ENCODE results near the gene PPP2R2B.

DNA sequence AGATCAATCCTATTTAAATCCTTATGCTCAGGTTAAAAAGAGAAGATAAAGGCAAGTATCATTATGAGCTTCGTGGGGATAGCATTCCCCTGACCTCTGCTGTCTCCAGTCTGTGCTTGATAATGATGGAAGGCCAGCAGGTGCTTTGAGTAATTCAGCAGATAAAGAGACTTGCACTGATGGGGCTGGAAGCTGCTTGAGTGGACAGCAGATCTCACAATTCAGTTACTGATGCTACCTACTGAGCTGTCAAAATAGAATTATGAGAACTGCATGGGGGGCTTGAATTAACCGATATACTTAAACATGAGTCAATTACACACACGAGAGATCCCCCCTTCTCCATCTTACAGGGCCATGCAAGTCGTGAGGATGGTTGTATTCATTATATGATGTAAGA is 254.9 kb downstream of the PPP2R2B start:
- TF ChIP-seq EZH2phosphoT487 (IDR thresholded peaks at IDR 0.05; ENCODE audit: borderline replicate concordance, low read length), result no peak
- TF ChIP-seq, protein P1, sequence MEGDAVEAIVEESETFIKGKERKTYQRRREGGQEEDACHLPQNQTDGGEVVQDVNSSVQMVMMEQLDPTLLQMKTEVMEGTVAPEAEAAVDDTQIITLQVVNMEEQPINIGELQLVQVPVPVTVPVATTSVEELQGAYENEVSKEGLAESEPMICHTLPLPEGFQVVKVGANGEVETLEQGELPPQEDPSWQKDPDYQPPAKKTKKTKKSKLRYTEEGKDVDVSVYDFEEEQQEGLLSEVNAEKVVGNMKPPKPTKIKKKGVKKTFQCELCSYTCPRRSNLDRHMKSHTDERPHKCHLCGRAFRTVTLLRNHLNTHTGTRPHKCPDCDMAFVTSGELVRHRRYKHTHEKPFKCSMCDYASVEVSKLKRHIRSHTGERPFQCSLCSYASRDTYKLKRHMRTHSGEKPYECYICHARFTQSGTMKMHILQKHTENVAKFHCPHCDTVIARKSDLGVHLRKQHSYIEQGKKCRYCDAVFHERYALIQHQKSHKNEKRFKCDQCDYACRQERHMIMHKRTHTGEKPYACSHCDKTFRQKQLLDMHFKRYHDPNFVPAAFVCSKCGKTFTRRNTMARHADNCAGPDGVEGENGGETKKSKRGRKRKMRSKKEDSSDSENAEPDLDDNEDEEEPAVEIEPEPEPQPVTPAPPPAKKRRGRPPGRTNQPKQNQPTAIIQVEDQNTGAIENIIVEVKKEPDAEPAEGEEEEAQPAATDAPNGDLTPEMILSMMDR (conservative IDR thresholded peaks at IDR 0.05; ENCODE audit: low read depth, low read length), result no peak

Data from PC-3 (cell line).